DOHH2 (cell line): ENCODE measurements around the gene PRDX5.
A peak's percentile ranks its signal among the peaks of the same experiment; 100 is the strongest.

Experiments used
- H3F3A ChIP-seq: fragments of 200-600 bp; sonication (generic), shearing (Covaris generic); 2 replicates; pipeline ENCODE4 v1.6.0; 2016; ENCODE audit warnings: antibody characterized with exemption, mild to moderate bottlenecking; ENCODE audit not compliant: control insufficient read depth, insufficient read depth
- H3K27ac ChIP-seq: fragments of 200-600 bp; sonication (generic); 2 replicates; pipeline ENCODE4 v1.5.1; 2014; ENCODE audit warnings: low read depth, mild to moderate bottlenecking, low read length, moderate library complexity
- H3K27me3 ChIP-seq: fragments of 200-600 bp; sonication (generic); 2 replicates; pipeline ENCODE4 v1.6.1; 2014; ENCODE audit warnings: mild to moderate bottlenecking, low read length, mixed read lengths; ENCODE audit not compliant: control insufficient read depth
- H3K36me3 ChIP-seq: fragments of 200-600 bp; sonication (generic); 2 replicates; pipeline ENCODE4 v1.6.1; 2014; ENCODE audit warnings: mild to moderate bottlenecking, low read length, moderate library complexity, mixed read lengths; ENCODE audit not compliant: control insufficient read depth
- H3K4me1 ChIP-seq: fragments of 200-600 bp; sonication (generic); 2 replicates; pipeline ENCODE4 v1.6.1; 2014; ENCODE audit warnings: mild to moderate bottlenecking, low read length, mixed read lengths; ENCODE audit not compliant: control insufficient read depth
- H3K4me2 ChIP-seq: fragments of 200-600 bp; sonication (generic); 2 replicates; pipeline ENCODE4 v1.6.0; 2014; ENCODE audit warnings: mild to moderate bottlenecking, low read length, moderate library complexity
- H3K4me3 ChIP-seq: fragments of 200-600 bp; sonication (generic); 2 replicates; pipeline ENCODE4 v1.5.1; 2014; ENCODE audit warnings: mild to moderate bottlenecking, low read length, mixed read lengths
- H3K79me2 ChIP-seq: fragments of 200-600 bp; sonication (generic); 2 replicates; pipeline ENCODE4 v1.6.1; 2014; ENCODE audit warnings: mild to moderate bottlenecking, low read length, mixed read lengths; ENCODE audit not compliant: control insufficient read depth
- H3K9me2 ChIP-seq: fragments of 200-600 bp; sonication (generic); replicated peaks from 2 replicates; pipeline ENCODE4 v1.6.1; 2014; ENCODE audit warnings: mild to moderate bottlenecking, low read length, mixed read lengths; ENCODE audit not compliant: control insufficient read depth
- H3K9me3 ChIP-seq: fragments of 200-600 bp; sonication (generic); 2 replicates; pipeline ENCODE4 v1.6.1; 2014; ENCODE audit warnings: antibody characterized with exemption, low read length, mixed read lengths; ENCODE audit not compliant: control insufficient read depth, insufficient read depth
- H4K20me1 ChIP-seq: fragments of 200-600 bp; sonication (generic); 2 replicates; pipeline ENCODE4 v1.6.0; 2014; ENCODE audit warnings: low read depth, mild to moderate bottlenecking, antibody characterized with exemption, low read length, moderate library complexity; ENCODE audit not compliant: control insufficient read depth, insufficient read depth
- EZH2phosphoT487 ChIP-seq: fragments of 200-600 bp; sonication (generic); IDR thresholded peaks from 2 replicates; pipeline ENCODE4 v1.6.1; 2017; ENCODE audit warnings: borderline replicate concordance, mild to moderate bottlenecking, antibody characterized with exemption, low read length, moderate library complexity, mixed read lengths
- TF ChIP-seq, protein P1 (sequence below): fragments of 200-600 bp; sonication (generic); IDR thresholded peaks from one replicate; pipeline ENCODE4 v1.5.1; 2014; ENCODE audit warnings: antibody characterized with exemption, mild to moderate bottlenecking, low read depth, low read length; ENCODE audit not compliant: poor library complexity, severe bottlenecking

PRDX5 gene

DNA sequence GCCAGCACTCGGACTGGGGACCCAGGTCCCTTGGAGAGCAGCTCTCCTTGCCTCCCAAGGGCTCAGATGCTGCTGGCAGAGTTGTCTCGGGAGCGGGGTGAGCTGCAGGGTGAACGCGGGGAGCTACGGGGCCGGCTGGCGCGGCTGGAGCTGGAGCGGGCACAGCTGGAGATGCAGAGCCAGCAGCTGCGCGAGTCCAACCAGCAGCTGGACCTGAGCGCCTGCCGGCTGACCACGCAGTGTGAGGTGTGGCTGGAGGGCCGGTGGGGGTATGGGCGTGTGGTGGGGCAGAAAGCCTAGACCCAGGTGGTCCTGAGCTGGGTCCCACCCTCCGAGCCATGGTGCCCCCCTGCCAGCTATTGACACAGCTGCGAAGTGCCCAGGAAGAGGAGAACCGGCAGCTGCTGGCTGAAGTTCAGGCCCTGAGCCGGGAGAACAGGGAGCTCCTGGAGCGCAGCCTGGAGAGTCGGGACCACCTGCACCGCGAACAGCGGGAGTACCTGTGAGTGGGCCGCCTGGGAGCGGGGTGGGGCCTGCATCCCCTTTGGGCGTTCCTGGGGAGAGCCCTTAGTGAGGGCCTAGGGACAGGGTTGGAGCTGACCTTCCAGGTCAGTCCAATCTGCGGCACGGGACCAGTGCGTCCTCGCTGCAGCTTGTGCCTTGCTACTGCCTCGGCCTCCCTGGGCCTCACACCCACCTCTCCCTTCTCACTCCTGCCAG is 35.2 kb downstream of the PRDX5 start:
- TF ChIP-seq EZH2phosphoT487: no peak
- TF ChIP-seq, protein P1, sequence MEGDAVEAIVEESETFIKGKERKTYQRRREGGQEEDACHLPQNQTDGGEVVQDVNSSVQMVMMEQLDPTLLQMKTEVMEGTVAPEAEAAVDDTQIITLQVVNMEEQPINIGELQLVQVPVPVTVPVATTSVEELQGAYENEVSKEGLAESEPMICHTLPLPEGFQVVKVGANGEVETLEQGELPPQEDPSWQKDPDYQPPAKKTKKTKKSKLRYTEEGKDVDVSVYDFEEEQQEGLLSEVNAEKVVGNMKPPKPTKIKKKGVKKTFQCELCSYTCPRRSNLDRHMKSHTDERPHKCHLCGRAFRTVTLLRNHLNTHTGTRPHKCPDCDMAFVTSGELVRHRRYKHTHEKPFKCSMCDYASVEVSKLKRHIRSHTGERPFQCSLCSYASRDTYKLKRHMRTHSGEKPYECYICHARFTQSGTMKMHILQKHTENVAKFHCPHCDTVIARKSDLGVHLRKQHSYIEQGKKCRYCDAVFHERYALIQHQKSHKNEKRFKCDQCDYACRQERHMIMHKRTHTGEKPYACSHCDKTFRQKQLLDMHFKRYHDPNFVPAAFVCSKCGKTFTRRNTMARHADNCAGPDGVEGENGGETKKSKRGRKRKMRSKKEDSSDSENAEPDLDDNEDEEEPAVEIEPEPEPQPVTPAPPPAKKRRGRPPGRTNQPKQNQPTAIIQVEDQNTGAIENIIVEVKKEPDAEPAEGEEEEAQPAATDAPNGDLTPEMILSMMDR: no peak
- H3K9me2 ChIP-seq: no peaks in the 10 kb centered on the region
- H3K4me3 ChIP-seq: no peak overlapping the region
- H3K27me3 ChIP-seq: no peaks in the 10 kb centered on the region
- H4K20me1 ChIP-seq: no peaks in the 10 kb centered on the region
- H3K79me2 ChIP-seq: no peaks in the 10 kb centered on the region
- peaks cover 14% of the 10 kb centered on the region for H3K4me1 ChIP-seq
- H3K27ac ChIP-seq: no peak overlapping the region
- no peaks in the 10 kb centered on the region for H3K9me3 ChIP-seq
- peaks cover 5% of the 10 kb centered on the region for H3F3A ChIP-seq
- H3K4me2 ChIP-seq: no peak overlapping the region
- peaks cover 8% of the 10 kb centered on the region for H3K36me3 ChIP-seq

GRCh38 chr11:64353715-64354506 is 36.0 kb downstream of the PRDX5 start:
- no peaks in the 10 kb centered on the region for H4K20me1 ChIP-seq
- H3K4me3 ChIP-seq: no peak overlapping the region
- no peaks in the 10 kb centered on the region for H3K9me3 ChIP-seq
- no peaks in the 10 kb centered on the region for H3K9me2 ChIP-seq
- peaks cover 5% of the 10 kb centered on the region for H3F3A ChIP-seq
- no peaks in the 10 kb centered on the region for H3K27me3 ChIP-seq
- H3K36me3 ChIP-seq: peaks cover 8% of the 10 kb centered on the region
- no peak overlapping the region for H3K27ac ChIP-seq
- H3K4me2 ChIP-seq: no peak overlapping the region
- no peaks in the 10 kb centered on the region for H3K79me2 ChIP-seq
- H3K4me1 ChIP-seq: peaks cover 22% of the 10 kb centered on the region
- TF ChIP-seq EZH2phosphoT487: no peak
- TF ChIP-seq, protein P1: no peak

- H3K79me2 ChIP-seq: peaks cover 6% of the 10 kb centered on the region; the same call in 1 of the 2 replicates
- no peak overlapping the region for H3K27ac ChIP-seq
- peaks cover 3% of the 10 kb centered on the region for H3K36me3 ChIP-seq
- peaks cover 34% of the 10 kb centered on the region for H3K4me1 ChIP-seq
- H3K4me2 ChIP-seq: 0 out of 2 replicates have a peak overlapping the region, but pooled peaks have one; percentile 19
- no peaks in the 10 kb centered on the region for H4K20me1 ChIP-seq
- TF ChIP-seq, protein P1: peak; percentile 71
- no peak for TF ChIP-seq EZH2phosphoT487
- H3K9me2 ChIP-seq: no peaks in the 10 kb centered on the region
- H3F3A ChIP-seq: peaks cover 5% of the 10 kb centered on the region
- no peak overlapping the region for H3K4me3 ChIP-seq
- no peaks in the 10 kb centered on the region for H3K9me3 ChIP-seq
- no peaks in the 10 kb centered on the region for H3K27me3 ChIP-seq
Observed at GRCh38 chr11:64355078-64355940, 37.4 kb downstream of the PRDX5 start.
